Measurements from ENCODE around the gene ATAD2B.

The ATAD2B gene

GRCh38 chr2:23859234-23859633 is 67.7 kb downstream of the ATAD2B start:
- no peak overlapping the region for H3K4me3 ChIP-seq (ENCODE audit: low read length in 2 of 2)
- DNase-seq (ENCODE audit: low spot score) = no peak
- no peak overlapping the region for H2AFZ ChIP-seq (ENCODE audit: low read length)
- no peak overlapping the region for H3K4ac ChIP-seq (ENCODE audit: low read length)
- no peak overlapping the region for H3K4me2 ChIP-seq (ENCODE audit: insufficient read depth, low read length, poor library complexity, severe bottlenecking)
- no peak overlapping the region for H2BK5ac ChIP-seq (ENCODE audit: low read length)
- H4K8ac ChIP-seq (ENCODE audit: low read depth, low read length) = no peak overlapping the region
- WGBS, 2 donors (ENCODE audit: extremely low coverage in 2 of 2, insufficient read length in 2 of 2, insufficient replicate concordance in 1 of 2) = no CpG with 5 or more reads among the region's 2 CpGs
- H3K18ac ChIP-seq (ENCODE audit: low read length) = no peak overlapping the region
- no peaks in the 10 kb centered on the region for H3K27me3 ChIP-seq (ENCODE audit: control insufficient read depth in 3 of 3, insufficient read depth in 3 of 3, low read depth in 1 of 3, low read length in 3 of 3)
- no peaks in the 10 kb centered on the region for H3K4me1 ChIP-seq (ENCODE audit: control insufficient read depth in 2 of 2, insufficient read depth in 1 of 2, low read depth in 1 of 2, low read length in 2 of 2)
- no peak overlapping the region for H3K9ac ChIP-seq (ENCODE audit: low read depth, low read length, poor library complexity)
- H3K23ac ChIP-seq (ENCODE audit: low read depth, low read length, poor library complexity) = no peak overlapping the region
- no peak overlapping the region for H2AK5ac ChIP-seq (ENCODE audit: low read depth, low read length)
- H3K36me3 ChIP-seq (replicated peaks in 1 of 2; ENCODE audit: control insufficient read depth in 2 of 2, insufficient read depth in 2 of 2, low read length in 2 of 2) = peaks cover 4 to 82% of the 10 kb centered on the region in 2 donors
- H3K14ac ChIP-seq (ENCODE audit: low read length) = no peak overlapping the region
- H2BK12ac ChIP-seq (ENCODE audit: low read length) = no peak overlapping the region
- H3K27ac ChIP-seq (replicated peaks; ENCODE audit: low read length) = no peak overlapping the region
- H2BK15ac ChIP-seq (ENCODE audit: low read length) = no peak overlapping the region
- H3K9me3 ChIP-seq (replicated peaks in 1 of 2; ENCODE audit: control insufficient read depth in 2 of 2, insufficient read depth in 1 of 2, low read depth in 1 of 2, low read length in 2 of 2) = no peaks in the 10 kb centered on the region
- H3K79me1 ChIP-seq (ENCODE audit: low read depth, low read length) = peaks cover 2% of the 10 kb centered on the region
- no peak overlapping the region for H4K91ac ChIP-seq (ENCODE audit: low read depth, low read length, poor library complexity)
- no peak overlapping the region for H2BK120ac ChIP-seq (ENCODE audit: low read depth, low read length)

GRCh38 chr2:23850564-23851256 is 76.2 kb downstream of the ATAD2B start:
- Histone ChIP-seq H2BK120ac (ENCODE audit: low read depth, low read length) (no peak overlapping the region), H2AK5ac (ENCODE audit: low read depth, low read length) (no peak overlapping the region), H3K18ac (ENCODE audit: low read length) (no peak overlapping the region), H2BK12ac (ENCODE audit: low read length) (no peak overlapping the region), H3K27ac (replicated peaks; ENCODE audit: low read length) (no peak overlapping the region), H3K4me1 (ENCODE audit: control insufficient read depth in 2 of 2, insufficient read depth in 1 of 2, low read depth in 1 of 2, low read length in 2 of 2) (no peaks in the 10 kb centered on the region), H2BK15ac (ENCODE audit: low read length) (no peak overlapping the region), H2AFZ (ENCODE audit: low read length) (no peak overlapping the region), H3K79me1 (ENCODE audit: low read depth, low read length) (peaks cover 1% of the 10 kb centered on the region), H3K9ac (ENCODE audit: low read depth, low read length, poor library complexity) (no peak overlapping the region), H4K8ac (ENCODE audit: low read depth, low read length) (no peak overlapping the region), H3K36me3 (replicated peaks in 1 of 2; ENCODE audit: control insufficient read depth in 2 of 2, insufficient read depth in 2 of 2, low read length in 2 of 2) (peaks cover 0 to 19% of the 10 kb centered on the region in 2 donors), H2BK5ac (ENCODE audit: low read length) (no peak overlapping the region), H3K4me3 (ENCODE audit: low read length in 2 of 2) (no peak overlapping the region), H3K4me2 (ENCODE audit: insufficient read depth, low read length, poor library complexity, severe bottlenecking) (no peak overlapping the region), H3K27me3 (ENCODE audit: control insufficient read depth in 3 of 3, insufficient read depth in 3 of 3, low read depth in 1 of 3, low read length in 3 of 3) (no peaks in the 10 kb centered on the region), H3K4ac (ENCODE audit: low read length) (no peak overlapping the region), H3K9me3 (replicated peaks in 1 of 2; ENCODE audit: control insufficient read depth in 2 of 2, insufficient read depth in 1 of 2, low read depth in 1 of 2, low read length in 2 of 2) (no peaks in the 10 kb centered on the region), H3K23ac (ENCODE audit: low read depth, low read length, poor library complexity) (no peak overlapping the region), H4K91ac (ENCODE audit: low read depth, low read length, poor library complexity) (no peak overlapping the region), H3K14ac (ENCODE audit: low read length) (no peak overlapping the region)
- no peak for DNase-seq (ENCODE audit: low spot score)
- no CpG with 5 or more reads among the region's 4 CpGs for WGBS, 2 donors (ENCODE audit: extremely low coverage in 2 of 2, insufficient read length in 2 of 2, insufficient replicate concordance in 1 of 2)

DNA sequence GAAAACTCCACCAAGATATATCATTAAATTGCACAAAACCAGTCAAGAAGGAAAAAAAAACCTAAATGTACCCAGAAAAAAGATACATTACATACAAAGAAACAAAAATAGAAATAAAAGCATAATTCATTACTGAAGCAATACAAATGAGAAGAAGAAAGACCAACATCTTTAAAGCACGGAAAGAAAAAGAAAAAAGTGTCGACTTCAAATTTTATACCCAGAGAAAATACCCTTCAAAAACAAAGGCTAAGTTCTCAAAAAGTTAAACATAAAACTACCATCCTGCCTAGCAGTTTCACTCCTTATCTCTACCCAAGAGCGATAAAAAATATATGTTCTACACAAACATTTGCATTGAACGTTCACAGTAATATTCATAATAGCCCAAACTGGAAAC is 82.0 kb downstream of the ATAD2B start:
- Histone ChIP-seq H3K14ac (ENCODE audit: low read length) (no peak overlapping the region), H2AK5ac (ENCODE audit: low read depth, low read length) (no peak overlapping the region), H2BK12ac (ENCODE audit: low read length) (no peak overlapping the region), H3K4me2 (ENCODE audit: insufficient read depth, low read length, poor library complexity, severe bottlenecking) (no peak overlapping the region), H3K4me3 (ENCODE audit: low read length in 2 of 2) (no peak overlapping the region), H3K18ac (ENCODE audit: low read length) (no peak overlapping the region), H3K27ac (replicated peaks; ENCODE audit: low read length) (no peak overlapping the region), H2AFZ (ENCODE audit: low read length) (no peak overlapping the region), H3K9me3 (replicated peaks in 1 of 2; ENCODE audit: control insufficient read depth in 2 of 2, insufficient read depth in 1 of 2, low read depth in 1 of 2, low read length in 2 of 2) (peaks cover 0 to 33% of the 10 kb centered on the region in 2 donors), H3K36me3 (replicated peaks in 1 of 2; ENCODE audit: control insufficient read depth in 2 of 2, insufficient read depth in 2 of 2, low read length in 2 of 2) (peaks cover 2 to 14% of the 10 kb centered on the region in 2 donors), H4K8ac (ENCODE audit: low read depth, low read length) (no peak overlapping the region), H2BK5ac (ENCODE audit: low read length) (no peak overlapping the region), H4K91ac (ENCODE audit: low read depth, low read length, poor library complexity) (no peak overlapping the region), H3K23ac (ENCODE audit: low read depth, low read length, poor library complexity) (no peak overlapping the region), H3K4ac (ENCODE audit: low read length) (no peak overlapping the region), H3K9ac (ENCODE audit: low read depth, low read length, poor library complexity) (no peak overlapping the region), H3K79me1 (ENCODE audit: low read depth, low read length) (no peaks in the 10 kb centered on the region), H3K27me3 (ENCODE audit: control insufficient read depth in 3 of 3, insufficient read depth in 3 of 3, low read depth in 1 of 3, low read length in 3 of 3) (no peaks in the 10 kb centered on the region), H2BK15ac (ENCODE audit: low read length) (no peak overlapping the region), H2BK120ac (ENCODE audit: low read depth, low read length) (no peak overlapping the region), H3K4me1 (ENCODE audit: control insufficient read depth in 2 of 2, insufficient read depth in 1 of 2, low read depth in 1 of 2, low read length in 2 of 2) (no peaks in the 10 kb centered on the region)
- no CpG with 5 or more reads among the region's 4 CpGs for WGBS, 2 donors (ENCODE audit: extremely low coverage in 2 of 2, insufficient read length in 2 of 2, insufficient replicate concordance in 1 of 2)
- no peak for DNase-seq (ENCODE audit: low spot score)

GRCh38 chr2:23843051-23843976 is 83.6 kb downstream of the ATAD2B start:
- Histone ChIP-seq H4K91ac (ENCODE audit: low read depth, low read length, poor library complexity) (no peak overlapping the region), H2BK15ac (ENCODE audit: low read length) (no peak overlapping the region), H4K8ac (ENCODE audit: low read depth, low read length) (no peak overlapping the region), H3K9ac (ENCODE audit: low read depth, low read length, poor library complexity) (no peak overlapping the region), H3K4ac (ENCODE audit: low read length) (no peak overlapping the region), H3K27me3 (ENCODE audit: control insufficient read depth in 3 of 3, insufficient read depth in 3 of 3, low read depth in 1 of 3, low read length in 3 of 3) (no peaks in the 10 kb centered on the region), H3K18ac (ENCODE audit: low read length) (no peak overlapping the region), H3K4me3 (ENCODE audit: low read length in 2 of 2) (no peak overlapping the region), H3K27ac (replicated peaks; ENCODE audit: low read length) (no peak overlapping the region), H3K36me3 (replicated peaks in 1 of 2; ENCODE audit: control insufficient read depth in 2 of 2, insufficient read depth in 2 of 2, low read length in 2 of 2) (peaks cover 2 to 17% of the 10 kb centered on the region in 2 donors), H3K14ac (ENCODE audit: low read length) (no peak overlapping the region), H2BK5ac (ENCODE audit: low read length) (no peak overlapping the region), H3K23ac (ENCODE audit: low read depth, low read length, poor library complexity) (no peak overlapping the region), H3K4me1 (ENCODE audit: control insufficient read depth in 2 of 2, insufficient read depth in 1 of 2, low read depth in 1 of 2, low read length in 2 of 2) (no peaks in the 10 kb centered on the region), H3K79me1 (ENCODE audit: low read depth, low read length) (no peaks in the 10 kb centered on the region), H2BK12ac (ENCODE audit: low read length) (no peak overlapping the region), H2AK5ac (ENCODE audit: low read depth, low read length) (no peak overlapping the region), H2AFZ (ENCODE audit: low read length) (no peak overlapping the region), H2BK120ac (ENCODE audit: low read depth, low read length) (no peak overlapping the region), H3K9me3 (replicated peaks in 1 of 2; ENCODE audit: control insufficient read depth in 2 of 2, insufficient read depth in 1 of 2, low read depth in 1 of 2, low read length in 2 of 2) (peaks cover 0 to 34% of the 10 kb centered on the region in 2 donors), H3K4me2 (ENCODE audit: insufficient read depth, low read length, poor library complexity, severe bottlenecking) (no peak overlapping the region)
- no CpG with 5 or more reads among the region's 7 CpGs for WGBS, 2 donors (ENCODE audit: extremely low coverage in 2 of 2, insufficient read length in 2 of 2, insufficient replicate concordance in 1 of 2)
- no peak for DNase-seq (ENCODE audit: low spot score)

Data from neuronal stem cell (in vitro differentiated cells).